ENCODE measurements around the gene ARHGEF19.

Gene ARHGEF19

DNA sequence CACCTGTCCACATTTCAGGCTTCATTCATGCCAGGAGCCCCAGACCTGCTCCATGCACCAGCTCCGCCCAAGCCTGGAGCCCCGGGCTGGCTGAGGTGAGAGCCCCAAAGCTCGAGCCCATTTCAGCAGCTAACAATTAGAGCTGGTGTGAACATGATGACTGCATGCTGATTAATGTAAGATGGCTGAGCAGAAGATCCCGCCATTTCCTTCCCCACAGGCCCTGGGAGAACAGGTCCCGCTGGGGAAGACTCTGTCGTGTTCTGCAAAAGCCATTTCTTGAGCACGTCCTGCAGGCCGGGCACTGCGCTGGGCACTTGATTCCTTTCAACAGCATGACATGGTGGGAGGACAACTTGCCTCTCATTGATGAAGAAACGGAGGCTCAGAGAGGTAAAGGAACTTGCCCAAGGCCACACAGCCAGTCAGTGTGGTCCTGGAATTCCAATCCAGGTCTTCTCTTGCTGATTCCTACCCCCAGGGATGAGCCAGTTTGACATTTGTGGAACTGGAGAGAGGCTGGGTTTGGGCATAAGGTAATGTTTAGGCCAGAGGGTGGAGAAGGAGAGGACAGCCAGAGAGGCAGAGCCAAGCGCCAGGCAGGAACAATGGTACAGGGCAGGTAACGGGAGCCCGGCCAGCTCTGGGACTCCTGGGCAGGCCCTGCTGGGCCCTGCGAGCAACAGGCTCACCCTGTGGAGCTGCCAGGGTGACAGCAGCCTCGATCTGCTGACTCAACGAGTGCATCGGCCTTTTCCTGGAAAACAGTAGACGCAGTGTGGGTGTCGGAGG lies 28.5 kb downstream of the ARHGEF19 start:
- H3K27ac ChIP-seq (ENCODE audit: low read length): no peak overlapping the region

GRCh38 chr1:16183179-16183578 lies 29.3 kb downstream of the ARHGEF19 start:
- H3K79me2 ChIP-seq (ENCODE audit: low read length): no peaks in the 10 kb centered on the region
- H3K9me3 ChIP-seq (ENCODE audit: insufficient read depth, low read length): no peaks in the 10 kb centered on the region
- no peak overlapping the region for H2AFZ ChIP-seq (ENCODE audit: low read depth, low read length)
- no peaks in the 10 kb centered on the region for H4K20me1 ChIP-seq (ENCODE audit: insufficient read depth, low read length)
- no peak overlapping the region for H3K4me2 ChIP-seq (ENCODE audit: low read length)
- H3K9ac ChIP-seq (ENCODE audit: low read length): no peak overlapping the region
- H3K4me3 ChIP-seq (ENCODE audit: low read length): no peak overlapping the region
- TF ChIP-seq, protein P1, sequence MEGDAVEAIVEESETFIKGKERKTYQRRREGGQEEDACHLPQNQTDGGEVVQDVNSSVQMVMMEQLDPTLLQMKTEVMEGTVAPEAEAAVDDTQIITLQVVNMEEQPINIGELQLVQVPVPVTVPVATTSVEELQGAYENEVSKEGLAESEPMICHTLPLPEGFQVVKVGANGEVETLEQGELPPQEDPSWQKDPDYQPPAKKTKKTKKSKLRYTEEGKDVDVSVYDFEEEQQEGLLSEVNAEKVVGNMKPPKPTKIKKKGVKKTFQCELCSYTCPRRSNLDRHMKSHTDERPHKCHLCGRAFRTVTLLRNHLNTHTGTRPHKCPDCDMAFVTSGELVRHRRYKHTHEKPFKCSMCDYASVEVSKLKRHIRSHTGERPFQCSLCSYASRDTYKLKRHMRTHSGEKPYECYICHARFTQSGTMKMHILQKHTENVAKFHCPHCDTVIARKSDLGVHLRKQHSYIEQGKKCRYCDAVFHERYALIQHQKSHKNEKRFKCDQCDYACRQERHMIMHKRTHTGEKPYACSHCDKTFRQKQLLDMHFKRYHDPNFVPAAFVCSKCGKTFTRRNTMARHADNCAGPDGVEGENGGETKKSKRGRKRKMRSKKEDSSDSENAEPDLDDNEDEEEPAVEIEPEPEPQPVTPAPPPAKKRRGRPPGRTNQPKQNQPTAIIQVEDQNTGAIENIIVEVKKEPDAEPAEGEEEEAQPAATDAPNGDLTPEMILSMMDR (IDR thresholded peaks at IDR 0.05; ENCODE audit: low read depth, low read length): no peak
- TF ChIP-seq EZH2phosphoT487 (IDR thresholded peaks at IDR 0.05; ENCODE audit: low read depth): no peak
- no peaks in the 10 kb centered on the region for H3K27me3 ChIP-seq (ENCODE audit: low read depth, low read length)
- no peaks in the 10 kb centered on the region for H3K36me3 ChIP-seq (replicated peaks; ENCODE audit: low read depth, low read length)
- H3K27ac ChIP-seq (ENCODE audit: low read length): no peak overlapping the region
- H3K4me1 ChIP-seq (ENCODE audit: low read length): peaks cover 3% of the 10 kb centered on the region; the same call in 1 of the 2 replicates

More for the DNA sequence above, 28.5 kb downstream of the ARHGEF19 start:
- H3K4me1 ChIP-seq (ENCODE audit: low read length): peaks cover 3% of the 10 kb centered on the region; the same call in 1 of the 2 replicates
- TF ChIP-seq EZH2phosphoT487 (IDR thresholded peaks at IDR 0.05; ENCODE audit: low read depth): no peak
- TF ChIP-seq, protein P1 (IDR thresholded peaks at IDR 0.05; ENCODE audit: low read depth, low read length): no peak
- H3K27me3 ChIP-seq (ENCODE audit: low read depth, low read length): no peaks in the 10 kb centered on the region
- no peaks in the 10 kb centered on the region for H4K20me1 ChIP-seq (ENCODE audit: insufficient read depth, low read length)
- no peak overlapping the region for H3K9ac ChIP-seq (ENCODE audit: low read length)
- H3K4me3 ChIP-seq (ENCODE audit: low read length): no peak overlapping the region
- no peaks in the 10 kb centered on the region for H3K79me2 ChIP-seq (ENCODE audit: low read length)
- H3K36me3 ChIP-seq (replicated peaks; ENCODE audit: low read depth, low read length): no peaks in the 10 kb centered on the region
- no peaks in the 10 kb centered on the region for H3K9me3 ChIP-seq (ENCODE audit: insufficient read depth, low read length)
- no peak overlapping the region for H3K4me2 ChIP-seq (ENCODE audit: low read length)
- H2AFZ ChIP-seq (ENCODE audit: low read depth, low read length): no peak overlapping the region

DNA sequence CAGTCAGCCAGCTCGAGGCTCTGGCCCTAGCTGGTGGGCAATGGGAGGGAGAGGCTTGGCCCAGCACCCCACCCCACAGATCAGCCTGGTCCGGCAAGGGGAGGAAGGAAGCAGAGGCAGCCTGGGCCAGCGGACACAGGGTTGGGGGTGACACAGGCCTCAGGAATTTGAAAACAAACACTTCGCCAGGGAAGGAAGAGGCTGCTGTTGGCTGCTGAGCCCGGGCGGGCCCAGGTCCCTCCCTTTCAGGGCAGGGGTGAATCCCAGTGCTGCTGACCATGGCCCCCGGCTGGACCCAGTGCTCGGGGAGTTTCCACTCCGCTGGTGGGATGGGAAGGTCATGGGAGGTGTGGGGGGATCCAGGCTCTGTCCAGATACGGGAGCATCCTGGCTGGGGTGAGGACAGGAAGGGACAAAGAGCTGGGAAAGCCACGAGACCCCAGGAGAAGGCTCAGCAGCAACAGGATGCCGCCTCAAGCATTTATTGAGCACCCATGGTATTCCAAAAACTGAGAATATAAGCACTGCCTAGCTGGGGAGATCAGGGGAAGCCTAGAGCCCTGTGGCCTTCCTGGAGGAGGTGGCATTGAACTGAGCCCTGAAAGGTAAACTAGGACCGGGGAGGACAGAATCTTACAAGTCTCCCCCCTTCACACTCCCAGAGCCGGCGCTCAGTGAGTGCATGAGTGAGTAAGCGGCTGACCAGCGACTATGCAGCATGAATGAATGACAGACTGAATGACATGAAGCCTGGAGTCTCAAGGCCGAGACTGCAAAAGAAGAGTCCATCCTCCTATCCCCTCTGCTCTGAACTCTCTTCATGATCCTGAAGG lies 30.3 kb downstream of the ARHGEF19 start:
- no peaks in the 10 kb centered on the region for H3K4me1 ChIP-seq (ENCODE audit: low read length)
- no peaks in the 10 kb centered on the region for H3K36me3 ChIP-seq (replicated peaks; ENCODE audit: low read depth, low read length)
- no peak for TF ChIP-seq EZH2phosphoT487 (IDR thresholded peaks at IDR 0.05; ENCODE audit: low read depth)
- TF ChIP-seq, protein P1 (IDR thresholded peaks at IDR 0.05; ENCODE audit: low read depth, low read length): no peak
- H3K4me2 ChIP-seq (ENCODE audit: low read length): no peak overlapping the region
- H3K27ac ChIP-seq (ENCODE audit: low read length): no peak overlapping the region
- H3K27me3 ChIP-seq (ENCODE audit: low read depth, low read length): no peaks in the 10 kb centered on the region
- no peak overlapping the region for H3K9ac ChIP-seq (ENCODE audit: low read length)
- H4K20me1 ChIP-seq (ENCODE audit: insufficient read depth, low read length): no peaks in the 10 kb centered on the region
- H3K9me3 ChIP-seq (ENCODE audit: insufficient read depth, low read length): no peaks in the 10 kb centered on the region
- no peak overlapping the region for H3K4me3 ChIP-seq (ENCODE audit: low read length)
- no peak overlapping the region for H2AFZ ChIP-seq (ENCODE audit: low read depth, low read length)
- H3K79me2 ChIP-seq (ENCODE audit: low read length): no peaks in the 10 kb centered on the region

GRCh38 chr1:16180291-16180824 lies 32.1 kb downstream of the ARHGEF19 start:
- H3K4me2 ChIP-seq (ENCODE audit: low read length): no peak overlapping the region

More at GRCh38 chr1:16180291-16180824, 32.1 kb downstream of the ARHGEF19 start:
- H3K27ac ChIP-seq (ENCODE audit: low read length): no peak overlapping the region
- no peak overlapping the region for H3K4me3 ChIP-seq (ENCODE audit: low read length)
- no peaks in the 10 kb centered on the region for H3K36me3 ChIP-seq (replicated peaks; ENCODE audit: low read depth, low read length)
- TF ChIP-seq, protein P1 (IDR thresholded peaks at IDR 0.05; ENCODE audit: low read depth, low read length): no peak
- no peak for TF ChIP-seq EZH2phosphoT487 (IDR thresholded peaks at IDR 0.05; ENCODE audit: low read depth)
- H3K9ac ChIP-seq (ENCODE audit: low read length): no peak overlapping the region
- H3K9me3 ChIP-seq (ENCODE audit: insufficient read depth, low read length): no peaks in the 10 kb centered on the region
- H3K79me2 ChIP-seq (ENCODE audit: low read length): no peaks in the 10 kb centered on the region
- H3K4me1 ChIP-seq (ENCODE audit: low read length): no peaks in the 10 kb centered on the region
- H4K20me1 ChIP-seq (ENCODE audit: insufficient read depth, low read length): no peaks in the 10 kb centered on the region
- H2AFZ ChIP-seq (ENCODE audit: low read depth, low read length): no peak overlapping the region
- no peaks in the 10 kb centered on the region for H3K27me3 ChIP-seq (ENCODE audit: low read depth, low read length)

All from OCI-LY3 (cell line).